H1 (cell line): Measurements from ENCODE around the gene ZNF683. TPM values are rescaled to one million over a fixed set of nuclear protein-coding genes. Genes with fewer than 3 reads are reported as not detected.

Experiments used
- CTCF ChIA-PET: fragments of 300-600 bp; sonication (Branson Sonifier 250); formaldehyde crosslinking; loops from one replicate; lab custom pipeline; 2021; ENCODE audit not compliant: partially characterized antibody; lab: Charles Lee
- POLR2A ChIA-PET: fragments of 300-600 bp; sonication (Branson Sonifier 250); formaldehyde crosslinking; loops from one replicate; lab custom pipeline; 2021; ENCODE audit warnings: inconsistent platforms; ENCODE audit not compliant: partially characterized antibody; lab: Charles Lee
- DNase-seq, 2 experiments: peaks; one replicate each; pipeline versions ENCODE4 v3.0.0 to v3.0.0-alpha.2; 2010 to 2022; ENCODE audit warnings: low spot score in 2 of 2, low read depth in 1 of 2, mixed read lengths in 1 of 2
- FAIRE-seq: peaks from 2 replicates; lab custom pipeline; 2011; peaks lifted over from hg19 to GRCh38; lab: Jason Lieb, UNC
- H2AFZ ChIP-seq: 2 replicates; pipeline ENCODE4 v1.8.1; 2012; ENCODE audit warnings: low read length, inconsistent platforms
- H2AK5ac ChIP-seq: 2 replicates; pipeline ENCODE4 v1.6.1; 2013; ENCODE audit warnings: low read depth, low read length
- H2BK120ac ChIP-seq: replicated peaks from 2 replicates; pipeline ENCODE3; 2013; ENCODE audit warnings: low read depth, low read length, inconsistent platforms
- H2BK12ac ChIP-seq: 2 replicates; pipeline ENCODE4 v1.6.1; 2013; ENCODE audit warnings: low read depth, low read length
- H2BK15ac ChIP-seq: 2 replicates; pipeline ENCODE4 v1.6.1; 2013; ENCODE audit warnings: low read length
- H2BK20ac ChIP-seq: 2 replicates; pipeline ENCODE4 v1.6.1; 2013; ENCODE audit warnings: low read length
- H2BK5ac ChIP-seq: 2 replicates; pipeline ENCODE4 v1.6.1; 2013; ENCODE audit warnings: low read depth, low read length
- H3K14ac ChIP-seq: 2 replicates; pipeline ENCODE4 v1.6.1; 2013; ENCODE audit warnings: inconsistent platforms; ENCODE audit not compliant: insufficient read length
- H3K18ac ChIP-seq: 2 replicates; pipeline ENCODE4 v1.6.1; 2013; ENCODE audit warnings: low read length; ENCODE audit errors: extremely low read depth
- H3K23ac ChIP-seq: 2 replicates; pipeline ENCODE4 v1.6.1; 2013; ENCODE audit warnings: inconsistent platforms; ENCODE audit not compliant: insufficient read length
- H3K23me2 ChIP-seq: 2 replicates; pipeline ENCODE4 v1.6.1; 2013; ENCODE audit warnings: low read depth, low read length
- H3K27ac ChIP-seq: 2 replicates; pipeline ENCODE4 v1.6.1; 2011; ENCODE audit warnings: low read depth, low read length, inconsistent platforms
- H3K27me3 ChIP-seq, 4 experiments: replicated peaks in 1 of 4; 1 replicate in 1 of 4; 2 replicates in 3 of 4; pipeline versions ENCODE4 v1.6.1 to v1.8.1; 2011 to 2013; ENCODE audit warnings: low read length in 3 of 4, mild to moderate bottlenecking in 3 of 4, inconsistent platforms in 2 of 4, mixed read lengths in 2 of 4, moderate library complexity in 1 of 4; ENCODE audit not compliant: control insufficient read depth in 3 of 4, insufficient read depth in 3 of 4; ENCODE audit errors: extremely low read depth in 1 of 4
- H3K36me3 ChIP-seq, 4 experiments: 2 replicates each; pipeline versions ENCODE4 v1.6.1 to v1.8.1; 2011 to 2013; ENCODE audit warnings: mild to moderate bottlenecking in 4 of 4, low read length in 3 of 4, moderate library complexity in 2 of 4, control low read depth in 1 of 4, inconsistent platforms in 1 of 4; ENCODE audit not compliant: insufficient read depth in 4 of 4, control insufficient read depth in 2 of 4
- H3K4ac ChIP-seq: replicated peaks from 2 replicates; pipeline ENCODE3; 2013; ENCODE audit warnings: low read length, low read depth, mixed read lengths, inconsistent platforms; ENCODE audit not compliant: insufficient read length
- H3K4me1 ChIP-seq, 4 experiments: replicated peaks in 1 of 4; 1 replicate in 1 of 4; 2 replicates in 3 of 4; pipeline versions ENCODE4 v1.6.1 to v1.8.1; 2011 to 2013; ENCODE audit warnings: low read length in 3 of 4, inconsistent platforms in 2 of 4, mixed read lengths in 1 of 4; ENCODE audit not compliant: insufficient read depth in 4 of 4, control insufficient read depth in 3 of 4
- H3K4me2 ChIP-seq, 2 experiments: 2 replicates each; pipeline versions ENCODE4 v1.6.1 to v1.8.1; 2011 to 2013; ENCODE audit warnings: low read depth in 2 of 2, low read length in 2 of 2, control low read depth in 1 of 2, inconsistent platforms in 1 of 2, mild to moderate bottlenecking in 1 of 2; ENCODE audit not compliant: insufficient read depth in 1 of 2
- H3K4me3 ChIP-seq, 4 experiments: fragments of 200-600, 300-600 bp in 1 of 4; sonication (generic), shearing (Covaris generic), sonication (Bioruptor Twin) in 1 of 4; 2 replicates each; pipeline versions ENCODE4 v1.5.1 to v1.8.1; 2011 to 2016; ENCODE audit warnings: low read length in 4 of 4, low read depth in 3 of 4, control low read depth in 2 of 4, inconsistent platforms in 2 of 4, mild to moderate bottlenecking in 2 of 4, mixed read lengths in 1 of 4, moderate library complexity in 1 of 4; ENCODE audit not compliant: insufficient read depth in 2 of 4; ENCODE audit errors: extremely low read depth in 1 of 4
- H3K56ac ChIP-seq: replicated peaks from 2 replicates; pipeline ENCODE3; 2013; ENCODE audit warnings: low read depth, mild to moderate bottlenecking, mixed read lengths, low read length, inconsistent platforms; ENCODE audit not compliant: insufficient read length
- H3K79me1 ChIP-seq: 2 replicates; pipeline ENCODE4 v1.6.1; 2013; ENCODE audit warnings: low read depth, low read length, control low read depth
- H3K79me2 ChIP-seq, 2 experiments: 2 replicates each; pipeline versions ENCODE4 v1.6.1 to v1.8.1; 2012 to 2013; ENCODE audit warnings: low read length in 2 of 2, mild to moderate bottlenecking in 2 of 2, inconsistent platforms in 1 of 2; ENCODE audit not compliant: insufficient read depth in 2 of 2, control insufficient read depth in 1 of 2
- H3K9ac ChIP-seq, 4 experiments: replicated peaks in 1 of 4; 1 replicate in 1 of 4; 2 replicates in 3 of 4; pipeline versions ENCODE4 v1.6.1 to v1.8.1; 2011 to 2013; ENCODE audit warnings: low read depth in 3 of 4, low read length in 3 of 4, control low read depth in 2 of 4, mild to moderate bottlenecking in 2 of 4, moderate library complexity in 2 of 4, inconsistent platforms in 1 of 4; ENCODE audit errors: extremely low read depth in 1 of 4
- H3K9me3 ChIP-seq, 2 experiments: 2 replicates each; pipeline versions ENCODE4 v1.6.1 to v1.8.1; 2012 to 2013; ENCODE audit warnings: mild to moderate bottlenecking in 2 of 2, moderate library complexity in 2 of 2, control low read depth in 1 of 2, inconsistent platforms in 1 of 2, low read depth in 1 of 2, low read length in 1 of 2, mixed read lengths in 1 of 2; ENCODE audit not compliant: insufficient read depth in 2 of 2
- H4K20me1 ChIP-seq, 2 experiments: replicated peaks in 1 of 2; 2 replicates each; pipeline versions ENCODE3 to v1.8.1; 2011 to 2013; ENCODE audit warnings: inconsistent platforms in 2 of 2, low read length in 2 of 2, mild to moderate bottlenecking in 1 of 2; ENCODE audit not compliant: insufficient read depth in 2 of 2, control insufficient read depth in 1 of 2
- H4K5ac ChIP-seq: 2 replicates; pipeline ENCODE4 v1.6.1; 2013; ENCODE audit warnings: low read length, low read depth, mixed read lengths, inconsistent platforms; ENCODE audit not compliant: insufficient read length
- H4K8ac ChIP-seq: 2 replicates; pipeline ENCODE4 v1.8.0; 2013; ENCODE audit warnings: mild to moderate bottlenecking, moderate library complexity, low read length, inconsistent platforms; ENCODE audit not compliant: insufficient read depth; ENCODE audit errors: extremely low read depth
- H4K91ac ChIP-seq: replicated peaks from 2 replicates; pipeline ENCODE3; 2013; ENCODE audit warnings: low read length, mixed read lengths, inconsistent platforms; ENCODE audit not compliant: insufficient read length
- ASH2L ChIP-seq: fragments of 200-600, 300-600 bp; sonication (generic); IDR thresholded peaks from one replicate; pipeline ENCODE4 v1.7.1; 2017; ENCODE audit warnings: low read length
- BCL11A ChIP-seq, 2 experiments: IDR thresholded peaks; one replicate each; pipeline ENCODE4 v1.6.1; 2011; ENCODE audit warnings: low read depth in 2 of 2, low read length in 2 of 2, mild to moderate bottlenecking in 2 of 2
- BRCA1 ChIP-seq: IDR thresholded peaks from 2 replicates; pipeline ENCODE4 v1.6.1; 2012; ENCODE audit warnings: low read depth, low read length, improper control_type of control experiment
- CREB1 ChIP-seq: IDR thresholded peaks from 2 replicates; pipeline ENCODE4 v1.6.1; 2012; ENCODE audit warnings: inconsistent platforms
- EGR1 ChIP-seq: IDR thresholded peaks from 2 replicates; pipeline ENCODE4 v1.6.1; 2011; ENCODE audit warnings: low read depth, low read length, borderline replicate concordance
- KDM4A ChIP-seq: IDR thresholded peaks from one replicate; pipeline ENCODE4 v1.7.1; 2012; ENCODE audit warnings: low read depth, mild to moderate bottlenecking, moderate library complexity, low read length, inconsistent platforms; ENCODE audit not compliant: severe bottlenecking
- KDM5A ChIP-seq: fragments of 200-600 bp; IDR thresholded peaks from 2 replicates; pipeline ENCODE4 v1.7.1; 2012; ENCODE audit warnings: mild to moderate bottlenecking, low read length, inconsistent platforms, mixed read lengths
- POLR2A ChIP-seq, 2 experiments: IDR thresholded peaks; 1 replicate in 1 of 2; 2 replicates in 1 of 2; pipeline ENCODE4 v1.6.1; 2011; ENCODE audit warnings: low read depth in 2 of 2, low read length in 2 of 2, mild to moderate bottlenecking in 2 of 2; ENCODE audit errors: control extremely low read depth in 1 of 2
- SIN3A ChIP-seq, 2 experiments: IDR thresholded peaks in 1 of 2; conservative IDR thresholded peaks in 1 of 2; 2 replicates each; pipeline ENCODE4 v1.6.1; 2011 to 2012; ENCODE audit warnings: low read length in 2 of 2, improper control_type of control experiment in 1 of 2, low read depth in 1 of 2, mild to moderate bottlenecking in 1 of 2
- SRF ChIP-seq: IDR thresholded peaks from 2 replicates; pipeline ENCODE4 v1.6.1; 2011; ENCODE audit warnings: mild to moderate bottlenecking, low read depth, low read length, moderate library complexity
- TAF7 ChIP-seq: optimal IDR thresholded peaks from 2 replicates; pipeline ENCODE3; 2011; ENCODE audit warnings: low read depth, mild to moderate bottlenecking, inconsistent platforms, low read length, moderate library complexity, borderline replicate concordance
- WGBS, 2 experiments: shearing (Covaris generic) in 1 of 2; methylation state at CpG; one replicate each; pipeline versions ENCODE4 v1.1.6 to v1.1.7; 2013 to 2015; ENCODE audit warnings: low lambda C conversion rate in 2 of 2, mixed read lengths in 2 of 2, inconsistent platforms in 1 of 2, low coverage in 1 of 2, missing lambda C conversion rate in 1 of 2; ENCODE audit not compliant: insufficient replicate concordance in 2 of 2, insufficient coverage in 1 of 2, insufficient read length in 1 of 2; ENCODE audit errors: extremely low coverage in 1 of 2, missing lambda C conversion rate in 1 of 2; 5-methylcytosine and 5-hydroxymethylcytosine counted together
- polyA plus RNA-seq, 7 experiments: library from polyadenylated mRNA; depleted of rRNA in 3 of 7; stranded (reverse) in 5 of 7; unstranded in 2 of 7; fragments of >200 nt in 5 of 7; fragments of 200-250 nt in 2 of 7; gene quantifications; 1 replicate in 5 of 7; 2 replicates in 1 of 7; 4 replicates in 1 of 7; pipeline versions ENCODE4 v1.2.1 to v1.2.3, GENCODE V29; 2011 to 2013; ENCODE audit warnings: missing spikeins in 2 of 7, mixed read lengths in 2 of 7
- total RNA-seq: library from RNA; stranded (reverse); fragmentation: NEBNext Ultra II Directional; extraction: Animal tissue kit (Norgen Biotek cat#: 25700); gene quantifications from 2 replicates; pipeline ENCODE4 v1.2.1, GENCODE V29; 2021

The ZNF683 gene
- total and polyA plus RNA-seq, 2 of the 8 experiments (the other 6 are each of a cell fraction or from before 2014, with no cell fraction given), result not detected

DNA sequence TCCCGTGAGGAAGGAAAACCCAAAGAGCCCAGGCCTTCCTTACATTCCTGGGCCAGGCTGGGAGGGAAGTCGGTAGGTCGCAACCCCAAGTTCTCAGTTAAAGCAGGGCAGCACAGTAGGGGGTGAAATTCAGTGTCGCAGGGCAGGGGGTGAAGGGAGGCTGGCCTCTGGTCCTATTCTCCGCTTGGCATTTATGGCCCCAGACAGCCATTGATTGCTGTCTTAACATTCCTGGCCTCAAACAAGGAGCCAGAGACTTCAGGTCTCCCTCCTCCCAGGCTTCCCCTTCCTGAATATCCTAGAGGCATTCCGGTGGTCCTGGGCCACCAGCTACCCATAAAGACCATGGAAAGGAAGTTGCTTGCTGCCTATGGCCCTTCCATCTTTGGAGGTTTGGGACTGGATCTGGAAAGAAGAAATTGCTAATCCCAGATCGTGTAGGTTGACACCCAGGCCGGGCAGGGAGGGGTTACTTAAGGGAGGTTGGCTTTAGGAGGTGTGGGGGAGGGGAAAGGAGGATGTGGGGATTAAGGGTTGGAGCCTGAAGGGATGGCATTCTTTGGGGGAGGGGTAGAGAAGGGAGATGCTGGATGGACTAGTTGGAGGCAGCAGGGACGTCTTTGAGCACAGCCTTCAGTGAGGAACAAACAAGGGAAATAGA, 39.8 kb upstream of the ZNF683 start:
- H2AFZ ChIP-seq, result no peak overlapping the region
- H2BK15ac ChIP-seq, result peak overlapping the region; percentile 76; the same call in 1 of the 2 replicates
- H3K79me2 ChIP-seq, result peaks cover 12 to 61% of the 10 kb centered on the region in 2 experiments; a peak in 3 of 4 replicates
- ChIA-PET CTCF (interaction anchor here (0.7 to 3.1 kb wide), 10 partner anchors 8 to 137 kb away, joined by 3 to 16 read pairs (median 4); partner anchors contain the start of gene SH3BGRL3), POLR2A (interaction anchor here (0.5 to 8.6 kb wide), 33 partner anchors 7 to 425 kb away, joined by 3 to 166 read pairs (median 3); partner anchors contain the start of genes DHDDS, HMGN2 and PDIK1L)
- peak overlapping the region; percentile 97 for H2BK12ac ChIP-seq
- peaks cover 6 to 33% (median 13%) of the 10 kb centered on the region in 4 experiments for H3K4me1 ChIP-seq
- peak; percentile 98 for FAIRE-seq
- peak overlapping the region; percentile 79 to 95 (median 92) for H3K9ac ChIP-seq
- H3K23ac ChIP-seq, result no peak overlapping the region
- H2BK120ac ChIP-seq, result peak overlapping the region; percentile 71
- peak overlapping the region; percentile 74; the same call in 1 of the 2 replicates for H4K8ac ChIP-seq
- H3K9me3 ChIP-seq, result no peaks in the 10 kb centered on the region
- peak overlapping the region; percentile 94 for H4K91ac ChIP-seq
- 0% methylated on average over 9 of the region's 9 CpGs; no CpG with 5 or more reads in 1 of the 2 experiments for WGBS, 2 experiments
- H3K4me2 ChIP-seq, result peak overlapping the region; percentile 92 to 94
- H3K4me3 ChIP-seq, result peak overlapping the region; percentile 78 to 98 (median 89)
- H3K36me3 ChIP-seq, result peaks cover 11 to 56% (median 23%) of the 10 kb centered on the region in 4 experiments
- H3K18ac ChIP-seq, result peak overlapping the region; percentile 99
- H3K79me1 ChIP-seq, result no peaks in the 10 kb centered on the region; the same call in 1 of the 2 replicates
- peak in 1 of 2 experiments; percentile 79 for DNase-seq
- peak overlapping the region; percentile 97 for H3K56ac ChIP-seq
- H2AK5ac ChIP-seq, result peak overlapping the region; percentile 97; the same call in 1 of the 2 replicates
- peak overlapping the region; percentile 92 for H2BK20ac ChIP-seq
- peaks cover 29% of the 10 kb centered on the region for H3K23me2 ChIP-seq
- H3K27ac ChIP-seq, result peak overlapping the region; percentile 94
- peak overlapping the region; percentile 24 for H3K14ac ChIP-seq
- H3K4ac ChIP-seq, result peak overlapping the region; percentile 82
- H3K27me3 ChIP-seq, result no peaks in the 10 kb centered on the region
- peak overlapping the region; percentile 98 for H4K5ac ChIP-seq
- H2BK5ac ChIP-seq, result peak overlapping the region; percentile 99
- H4K20me1 ChIP-seq, result peaks cover 0 to 10% of the 10 kb centered on the region in 2 experiments
- no peak for TF ChIP-seq BCL11A (IDR thresholded peaks at IDR 0.05; ENCODE audit: low read depth in 2 of 2, low read length in 2 of 2)
- TF ChIP-seq EGR1, result peak; percentile 68
- TF ChIP-seq TAF7, result no peak
- no peak for TF ChIP-seq KDM4A
- no peak for TF ChIP-seq KDM5A
- peak; percentile 69 to 79 for TF ChIP-seq POLR2A (IDR thresholded peaks at IDR 0.05; ENCODE audit: control extremely low read depth in 1 of 2, low read depth in 2 of 2, low read length in 2 of 2)
- no peak for TF ChIP-seq SRF
- peak; percentile 85 for TF ChIP-seq ASH2L
- TF ChIP-seq CREB1, result no peak
- TF ChIP-seq SIN3A (conservative IDR thresholded peaks at IDR 0.05 in 1 of 2, IDR thresholded peaks at IDR 0.05 in 1 of 2; ENCODE audit: low read depth in 1 of 2, low read length in 2 of 2), result peak; percentile 56 to 96; a peak in 2 of 4 replicates
- no peak for TF ChIP-seq BRCA1
